OCI-LY3 (cell line): ENCODE results near the gene LRP10.
A peak's percentile ranks its signal among the peaks of the same experiment; 100 is the strongest.

Experiments
- H2AFZ ChIP-seq: fragments of 200-600, 300-600 bp; shearing (Covaris generic); 2 replicates; pipeline ENCODE4 v1.6.0; 2014; ENCODE audit warnings: antibody characterized with exemption, low read depth, low read length
- H3K27ac ChIP-seq: fragments of 200-600, 300-600 bp; sonication (generic); 2 replicates; pipeline ENCODE4 v1.5.1; 2014; ENCODE audit warnings: mild to moderate bottlenecking, low read length, moderate library complexity, mixed read lengths
- H3K27me3 ChIP-seq: fragments of 200-600, 300-600 bp; sonication (generic); 2 replicates; pipeline ENCODE4 v1.6.1; 2014; ENCODE audit warnings: low read depth, low read length, mixed read lengths
- H3K36me3 ChIP-seq: fragments of 200-600, 300-600 bp; sonication (generic); replicated peaks from 2 replicates; pipeline ENCODE3; 2014; ENCODE audit warnings: low read depth, low read length, mixed read lengths
- H3K4me1 ChIP-seq: fragments of 300-600, 200-600 bp; sonication (generic); 2 replicates; pipeline ENCODE4 v1.6.1; 2014; ENCODE audit warnings: low read length, mixed read lengths
- H3K4me2 ChIP-seq: fragments of 200-600, 300-600 bp; sonication (generic); 2 replicates; pipeline ENCODE4 v1.6.1; 2014; ENCODE audit warnings: low read length, mixed read lengths
- H3K4me3 ChIP-seq: fragments of 300-600, 200-600 bp; sonication (generic); 2 replicates; pipeline ENCODE4 v1.5.1; 2014; ENCODE audit warnings: antibody characterized with exemption, mild to moderate bottlenecking, low read length, moderate library complexity
- H3K79me2 ChIP-seq: fragments of 300-600, 200-600 bp; shearing (Covaris generic); 2 replicates; pipeline ENCODE4 v1.6.1; 2014; ENCODE audit warnings: mild to moderate bottlenecking, low read length, mixed read lengths
- H3K9ac ChIP-seq: fragments of 300-600, 200-600 bp; shearing (Covaris generic); 2 replicates; pipeline ENCODE4 v1.6.0; 2014; ENCODE audit warnings: mild to moderate bottlenecking, low read length, moderate library complexity
- H3K9me3 ChIP-seq: fragments of 200-600, 300-600 bp; shearing (Covaris generic); 2 replicates; pipeline ENCODE4 v1.6.1; 2014; ENCODE audit warnings: low read length, mixed read lengths; ENCODE audit not compliant: insufficient read depth
- H4K20me1 ChIP-seq: fragments of 200-600, 300-600 bp; sonication (generic); 2 replicates; pipeline ENCODE4 v1.6.1; 2016; ENCODE audit warnings: low read length, mixed read lengths; ENCODE audit not compliant: insufficient read depth
- CTCF ChIP-seq: fragments of 200-600, 300-600 bp; sonication (generic); IDR thresholded peaks from 2 replicates; pipeline ENCODE4 v1.5.1; 2014; ENCODE audit warnings: antibody characterized with exemption, low read length, low read depth
- EZH2phosphoT487 ChIP-seq: fragments of 200-600 bp; shearing (Covaris generic); IDR thresholded peaks from 2 replicates; pipeline ENCODE4 v1.6.1; 2018; ENCODE audit warnings: antibody characterized with exemption, mixed run types, low read depth

Gene LRP10

DNA sequence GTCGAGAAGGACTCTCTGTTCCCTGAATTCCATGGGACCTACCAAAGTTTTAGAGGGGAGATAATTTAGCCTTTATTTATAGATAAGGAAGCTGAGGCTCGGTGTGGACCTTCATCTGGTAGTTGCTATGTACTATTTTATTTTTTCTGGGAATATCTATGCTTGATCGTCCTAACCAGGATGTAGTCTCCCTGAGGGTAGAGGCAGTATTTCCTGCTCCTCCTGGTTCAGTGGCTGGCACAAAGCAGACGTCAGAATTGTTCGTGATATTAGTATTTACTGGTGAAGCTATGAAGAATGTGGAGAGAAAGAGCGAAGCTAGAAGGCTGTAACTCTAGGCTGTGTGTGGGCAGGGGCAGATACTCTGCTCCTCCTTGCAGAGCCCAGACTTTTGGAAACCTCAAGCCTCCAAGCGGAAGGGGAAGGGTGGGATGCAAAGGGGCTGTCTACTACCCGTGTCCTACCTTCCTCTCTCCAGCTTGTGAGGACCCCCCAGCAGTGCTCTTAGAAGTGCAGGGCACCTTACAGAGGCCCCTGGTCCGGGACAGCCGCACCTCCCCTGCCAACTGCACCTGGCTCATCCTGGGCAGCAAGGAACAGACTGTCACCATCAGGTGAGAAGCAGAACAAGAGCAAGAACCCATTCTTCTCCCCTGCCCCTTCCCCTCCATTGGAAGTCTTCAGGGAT is 1.4 kb downstream of the LRP10 start:
- no peak for TF ChIP-seq EZH2phosphoT487
- TF ChIP-seq CTCF, result no peak
- H3K36me3 ChIP-seq, result peaks cover 31% of the 10 kb centered on the region
- H2AFZ ChIP-seq, result no peak overlapping the region
- no peak overlapping the region for H3K27ac ChIP-seq
- peaks cover 13% of the 10 kb centered on the region; the same call in 1 of the 2 replicates for H3K79me2 ChIP-seq
- peaks cover 4% of the 10 kb centered on the region; the same call in 1 of the 2 replicates for H4K20me1 ChIP-seq
- H3K4me3 ChIP-seq, result peak overlapping the region; percentile 79
- H3K9me3 ChIP-seq, result no peaks in the 10 kb centered on the region
- no peaks in the 10 kb centered on the region for H3K27me3 ChIP-seq
- peaks cover 15% of the 10 kb centered on the region for H3K4me1 ChIP-seq
- H3K4me2 ChIP-seq, result peak overlapping the region; percentile 90
- H3K9ac ChIP-seq, result peak overlapping the region; percentile 91

DNA sequence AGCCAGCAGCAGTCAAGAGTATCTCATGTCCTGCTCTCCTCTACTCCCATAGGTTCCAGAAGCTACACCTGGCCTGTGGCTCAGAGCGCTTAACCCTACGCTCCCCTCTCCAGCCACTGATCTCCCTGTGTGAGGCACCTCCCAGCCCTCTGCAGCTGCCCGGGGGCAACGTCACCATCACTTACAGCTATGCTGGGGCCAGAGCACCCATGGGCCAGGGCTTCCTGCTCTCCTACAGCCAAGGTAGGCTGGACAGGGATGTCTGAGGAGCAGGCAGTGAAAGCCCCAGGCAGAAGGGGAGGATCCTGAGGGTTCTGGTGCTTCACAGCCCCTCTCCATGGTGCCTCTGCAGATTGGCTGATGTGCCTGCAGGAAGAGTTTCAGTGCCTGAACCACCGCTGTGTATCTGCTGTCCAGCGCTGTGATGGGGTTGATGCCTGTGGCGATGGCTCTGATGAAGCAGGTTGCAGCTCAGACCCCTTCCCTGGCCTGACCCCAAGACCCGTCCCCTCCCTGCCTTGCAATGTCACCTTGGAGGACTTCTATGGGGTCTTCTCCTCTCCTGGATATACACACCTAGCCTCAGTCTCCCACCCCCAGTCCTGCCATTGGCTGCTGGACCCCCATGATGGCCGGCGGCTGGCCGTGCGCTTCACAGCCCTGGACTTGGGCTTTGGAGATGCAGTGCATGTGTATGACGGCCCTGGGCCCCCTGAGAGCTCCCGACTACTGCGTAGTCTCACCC is 3.6 kb downstream of the LRP10 start:
- Histone ChIP-seq H3K27me3 (no peaks in the 10 kb centered on the region), H3K36me3 (peaks cover 38% of the 10 kb centered on the region), H3K27ac (no peak overlapping the region), H3K4me3 (no peak overlapping the region), H3K9ac (no peak overlapping the region), H3K9me3 (no peaks in the 10 kb centered on the region), H4K20me1 (peaks cover 4% of the 10 kb centered on the region; the same call in 1 of the 2 replicates), H3K79me2 (peaks cover 13% of the 10 kb centered on the region; the same call in 1 of the 2 replicates), H3K4me1 (peaks cover 13% of the 10 kb centered on the region), H3K4me2 (no peak overlapping the region), H2AFZ (no peak overlapping the region)
- TF ChIP-seq CTCF, result no peak
- no peak for TF ChIP-seq EZH2phosphoT487

DNA sequence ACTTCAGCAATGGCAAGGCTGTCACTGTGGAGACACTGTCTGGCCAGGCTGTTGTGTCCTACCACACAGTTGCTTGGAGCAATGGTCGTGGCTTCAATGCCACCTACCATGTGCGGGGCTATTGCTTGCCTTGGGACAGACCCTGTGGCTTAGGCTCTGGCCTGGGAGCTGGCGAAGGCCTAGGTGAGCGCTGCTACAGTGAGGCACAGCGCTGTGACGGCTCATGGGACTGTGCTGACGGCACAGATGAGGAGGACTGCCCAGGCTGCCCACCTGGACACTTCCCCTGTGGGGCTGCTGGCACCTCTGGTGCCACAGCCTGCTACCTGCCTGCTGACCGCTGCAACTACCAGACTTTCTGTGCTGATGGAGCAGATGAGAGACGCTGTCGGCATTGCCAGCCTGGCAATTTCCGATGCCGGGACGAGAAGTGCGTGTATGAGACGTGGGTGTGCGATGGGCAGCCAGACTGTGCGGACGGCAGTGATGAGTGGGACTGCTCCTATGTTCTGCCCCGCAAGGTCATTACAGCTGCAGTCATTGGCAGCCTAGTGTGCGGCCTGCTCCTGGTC is 4.3 kb downstream of the LRP10 start:
- no peak overlapping the region for H3K4me2 ChIP-seq
- H3K27ac ChIP-seq, result no peak overlapping the region
- TF ChIP-seq CTCF (no peak), EZH2phosphoT487 (no peak)
- no peak overlapping the region for H3K9ac ChIP-seq
- H3K9me3 ChIP-seq, result no peaks in the 10 kb centered on the region
- no peak overlapping the region for H2AFZ ChIP-seq
- peaks cover 4% of the 10 kb centered on the region; the same call in 1 of the 2 replicates for H4K20me1 ChIP-seq
- H3K79me2 ChIP-seq, result peaks cover 13% of the 10 kb centered on the region; the same call in 1 of the 2 replicates
- no peak overlapping the region for H3K4me3 ChIP-seq
- H3K36me3 ChIP-seq, result peaks cover 38% of the 10 kb centered on the region
- no peaks in the 10 kb centered on the region for H3K27me3 ChIP-seq
- H3K4me1 ChIP-seq, result peaks cover 6% of the 10 kb centered on the region

DNA sequence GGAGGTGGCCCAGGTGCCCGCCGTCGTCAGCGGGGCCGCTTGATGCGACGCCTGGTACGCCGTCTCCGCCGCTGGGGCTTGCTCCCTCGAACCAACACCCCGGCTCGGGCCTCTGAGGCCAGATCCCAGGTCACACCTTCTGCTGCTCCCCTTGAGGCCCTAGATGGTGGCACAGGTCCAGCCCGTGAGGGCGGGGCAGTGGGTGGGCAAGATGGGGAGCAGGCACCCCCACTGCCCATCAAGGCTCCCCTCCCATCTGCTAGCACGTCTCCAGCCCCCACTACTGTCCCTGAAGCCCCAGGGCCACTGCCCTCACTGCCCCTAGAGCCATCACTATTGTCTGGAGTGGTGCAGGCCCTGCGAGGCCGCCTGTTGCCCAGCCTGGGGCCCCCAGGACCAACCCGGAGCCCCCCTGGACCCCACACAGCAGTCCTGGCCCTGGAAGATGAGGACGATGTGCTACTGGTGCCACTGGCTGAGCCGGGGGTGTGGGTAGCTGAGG is 5.5 kb downstream of the LRP10 start:
- H3K27me3 ChIP-seq, result 0 out of 2 replicates have a peak, but pooled peaks cover 4% of the 10 kb centered on the region
- no peaks in the 10 kb centered on the region for H3K9me3 ChIP-seq
- H2AFZ ChIP-seq, result no peak overlapping the region
- H3K36me3 ChIP-seq, result peaks cover 38% of the 10 kb centered on the region
- H3K9ac ChIP-seq, result no peak overlapping the region
- no peak overlapping the region for H3K4me3 ChIP-seq
- peaks cover 4% of the 10 kb centered on the region; the same call in 1 of the 2 replicates for H4K20me1 ChIP-seq
- H3K27ac ChIP-seq, result no peak overlapping the region
- H3K4me1 ChIP-seq, result peaks cover 6% of the 10 kb centered on the region
- peaks cover 12% of the 10 kb centered on the region; the same call in 1 of the 2 replicates for H3K79me2 ChIP-seq
- H3K4me2 ChIP-seq, result no peak overlapping the region
- TF ChIP-seq CTCF (no peak), EZH2phosphoT487 (no peak)
